ENCODE results near the gene GUCD1. TPM values are rescaled to one million over a fixed set of nuclear protein-coding genes. Genes with fewer than 3 reads are reported as not detected.

Gene GUCD1
- total and polyA plus RNA-seq, 2 of the 13 experiments (the other 11 are each of a cell fraction or from before 2014, with no cell fraction given) = 128 to 245 TPM

DNA sequence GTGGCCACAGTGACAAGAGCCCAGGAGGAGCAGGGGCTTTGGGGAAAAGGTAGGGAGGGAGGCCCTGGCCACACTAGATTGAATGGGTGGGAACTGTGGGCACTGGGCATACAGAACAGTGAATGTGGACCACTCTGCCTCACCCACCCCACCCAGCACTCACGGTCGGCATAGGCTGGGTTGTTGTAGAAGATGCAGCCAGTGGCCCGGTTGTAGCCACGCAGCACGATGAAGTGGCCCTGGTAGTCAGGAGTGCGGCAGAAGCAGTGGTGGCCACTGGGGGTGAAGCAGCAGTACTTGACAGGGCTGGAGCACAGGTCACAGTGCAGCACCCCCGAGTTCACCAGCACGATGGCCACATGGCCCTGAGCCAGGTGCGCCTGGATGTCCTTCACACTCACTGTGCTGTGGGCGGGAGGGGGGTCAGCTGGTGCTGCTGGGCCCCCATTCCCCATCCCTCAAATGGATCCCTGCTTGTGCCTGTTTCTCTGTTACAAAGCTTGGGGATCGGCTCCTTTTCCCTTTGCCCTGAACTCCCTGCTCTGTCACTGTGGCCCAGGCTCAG is 11.2 kb downstream of the GUCD1 start (continued):
- TF ChIP-seq ZEB1 (IDR thresholded peaks at IDR 0.05; ENCODE audit: insufficient replicate concordance, low read depth) (no peak), MTA1 (CRISPR knock-in tag; IDR thresholded peaks at IDR 0.05; ENCODE audit: borderline replicate concordance) (no peak), NCOA5 (CRISPR knock-in tag; IDR thresholded peaks at IDR 0.05) (no peak), ZNF530 (CRISPR knock-in tag; IDR thresholded peaks at IDR 0.05; ENCODE audit: low read depth) (no peak), HMGA1 (CRISPR knock-in tag; conservative IDR thresholded peaks at IDR 0.05) (no peak), CAMTA2 (CRISPR knock-in tag; IDR thresholded peaks at IDR 0.05; ENCODE audit: borderline replicate concordance) (no peak), RFXAP (CRISPR knock-in tag; IDR thresholded peaks at IDR 0.05; ENCODE audit: borderline replicate concordance) (no peak), ZNF556 (CRISPR knock-in tag; IDR thresholded peaks at IDR 0.05; ENCODE audit: borderline replicate concordance) (no peak)
- TF ChIP-seq, protein P1, sequence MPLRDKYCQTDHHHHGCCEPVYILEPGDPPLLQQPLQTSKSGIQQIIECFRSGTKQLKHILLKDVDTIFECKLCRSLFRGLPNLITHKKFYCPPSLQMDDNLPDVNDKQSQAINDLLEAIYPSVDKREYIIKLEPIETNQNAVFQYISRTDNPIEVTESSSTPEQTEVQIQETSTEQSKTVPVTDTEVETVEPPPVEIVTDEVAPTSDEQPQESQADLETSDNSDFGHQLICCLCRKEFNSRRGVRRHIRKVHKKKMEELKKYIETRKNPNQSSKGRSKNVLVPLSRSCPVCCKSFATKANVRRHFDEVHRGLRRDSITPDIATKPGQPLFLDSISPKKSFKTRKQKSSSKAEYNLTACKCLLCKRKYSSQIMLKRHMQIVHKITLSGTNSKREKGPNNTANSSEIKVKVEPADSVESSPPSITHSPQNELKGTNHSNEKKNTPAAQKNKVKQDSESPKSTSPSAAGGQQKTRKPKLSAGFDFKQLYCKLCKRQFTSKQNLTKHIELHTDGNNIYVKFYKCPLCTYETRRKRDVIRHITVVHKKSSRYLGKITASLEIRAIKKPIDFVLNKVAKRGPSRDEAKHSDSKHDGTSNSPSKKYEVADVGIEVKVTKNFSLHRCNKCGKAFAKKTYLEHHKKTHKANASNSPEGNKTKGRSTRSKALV (CRISPR knock-in tag; IDR thresholded peaks at IDR 0.05) = no peak

DNA sequence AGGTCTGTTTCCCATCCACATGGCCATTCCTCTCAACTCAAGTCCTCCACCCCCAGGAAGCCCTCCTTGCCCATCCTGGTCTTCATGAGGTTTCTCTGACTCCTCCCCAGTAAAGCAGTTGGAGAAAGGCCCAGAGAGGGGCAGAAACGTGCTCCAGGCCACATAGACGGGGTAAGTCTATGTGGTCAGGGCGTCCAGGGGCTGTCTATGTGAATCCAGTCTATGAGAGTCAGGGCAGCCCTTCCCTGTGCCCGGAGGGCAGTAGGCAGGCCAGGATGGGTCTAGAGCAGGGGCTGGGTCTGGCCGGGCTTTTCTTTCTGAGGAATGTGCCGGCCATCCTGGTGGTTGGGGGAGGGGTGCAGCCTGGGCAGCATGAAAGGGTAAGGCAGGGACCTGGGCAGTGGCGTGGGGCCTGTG is 11.7 kb downstream of the GUCD1 start:
- H3K79me2 ChIP-seq (ENCODE audit: insufficient read depth, low read length) = peaks cover 10% of the 10 kb centered on the region
- H3K4me2 ChIP-seq (ENCODE audit: low read depth, low read length) = no peak overlapping the region
- no peak overlapping the region for H3K4me3 ChIP-seq (replicated peaks in 1 of 3; ENCODE audit: insufficient read depth in 1 of 3, low read depth in 2 of 3, low read length in 3 of 3)
- no peaks in the 10 kb centered on the region for H3K9me3 ChIP-seq (ENCODE audit: low read length)
- in situ Hi-C loops (cut with HindIII; ENCODE audit: extremely low pct_ligation_motif_present, low pct_unique_long_range_greater_than_20kb) (no loop called here), intact Hi-C loops (cut with micrococcal nuclease; ENCODE audit: unreplicated experiment) (no loop called here)
- peaks cover 54 to 76% of the 10 kb centered on the region in 2 experiments for H3K36me3 ChIP-seq (replicated peaks in 1 of 2; ENCODE audit: control insufficient read depth in 1 of 2, insufficient read depth in 2 of 2, low read length in 2 of 2)
- TF ChIP-seq POLR2A (IDR thresholded peaks at IDR 0.05; ENCODE audit: insufficient read depth in 1 of 2, low read depth in 2 of 2, low read length in 2 of 2) = peak in 1 of 2 experiments; percentile 1; a peak in 1 of 4 replicates
- TF ChIP-seq SRF (IDR thresholded peaks at IDR 0.05; ENCODE audit: low read depth, low read length) = no peak
- TF ChIP-seq, protein P2, sequence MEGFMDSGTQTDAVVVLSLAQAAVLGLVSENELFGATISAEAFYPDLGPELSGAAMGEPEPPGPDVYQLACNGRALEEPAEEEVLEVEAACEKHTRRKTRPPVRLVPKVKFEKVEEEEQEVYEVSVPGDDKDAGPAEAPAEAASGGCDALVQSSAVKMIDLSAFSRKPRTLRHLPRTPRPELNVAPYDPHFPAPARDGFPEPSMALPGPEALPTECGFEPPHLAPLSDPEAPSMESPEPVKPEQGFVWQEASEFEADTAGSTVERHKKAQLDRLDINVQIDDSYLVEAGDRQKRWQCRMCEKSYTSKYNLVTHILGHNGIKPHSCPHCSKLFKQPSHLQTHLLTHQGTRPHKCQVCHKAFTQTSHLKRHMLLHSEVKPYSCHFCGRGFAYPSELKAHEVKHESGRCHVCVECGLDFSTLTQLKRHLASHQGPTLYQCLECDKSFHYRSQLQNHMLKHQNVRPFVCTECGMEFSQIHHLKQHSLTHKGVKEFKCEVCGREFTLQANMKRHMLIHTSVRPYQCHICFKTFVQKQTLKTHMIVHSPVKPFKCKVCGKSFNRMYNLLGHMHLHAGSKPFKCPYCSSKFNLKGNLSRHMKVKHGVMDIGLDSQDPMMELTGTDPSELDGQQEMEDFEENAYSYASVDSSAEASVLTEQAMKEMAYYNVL (CRISPR knock-in tag; IDR thresholded peaks at IDR 0.05; ENCODE audit: borderline replicate concordance) = no peak
- TF ChIP-seq, protein P3, sequence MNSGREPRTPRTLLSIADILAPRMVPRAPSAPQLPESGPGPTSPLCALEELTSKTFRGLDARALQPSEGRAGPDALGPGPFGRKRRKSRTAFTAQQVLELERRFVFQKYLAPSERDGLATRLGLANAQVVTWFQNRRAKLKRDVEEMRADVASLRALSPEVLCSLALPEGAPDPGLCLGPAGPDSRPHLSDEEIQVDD (CRISPR knock-in tag; IDR thresholded peaks at IDR 0.05; ENCODE audit: borderline replicate concordance) = no peak
- BruUV-seq (replicated peaks) = no TSS peak
- POLR2A ChIA-PET = no interaction called here
- no peaks in the 10 kb centered on the region for H4K20me1 ChIP-seq (ENCODE audit: insufficient read depth, low read length)
- WGBS (ENCODE audit: low lambda C conversion rate) = 92% methylated on average over 6 of the region's 7 CpGs
- no peak overlapping the region for H2AFZ ChIP-seq (ENCODE audit: low read length)
- H3K4me1 ChIP-seq (ENCODE audit: insufficient read depth, low read length) = peaks cover 28% of the 10 kb centered on the region
- no peak overlapping the region for H3K27ac ChIP-seq (ENCODE audit: extremely low read length, insufficient read depth, low read length)
- no peak for ATAC-seq
- H3K27me3 ChIP-seq (ENCODE audit: control insufficient read depth in 1 of 2, insufficient read depth in 2 of 2, low read length in 2 of 2) = no peaks in the 10 kb centered on the region
- H3K9ac ChIP-seq (ENCODE audit: insufficient read depth, low read depth, low read length) = no peak overlapping the region
- FAIRE-seq = no peak
- no peak for DNase-seq (ENCODE audit: low spot score)
- CTCF ChIA-PET (ENCODE audit: low intra/inter-chr PET ratio, low total read pairs) = no interaction called here
